Transverse colon (tissue), 4 donors: ENCODE results near the gene ZNF79. TPM values are rescaled to one million over a fixed set of nuclear protein-coding genes. Genes with fewer than 3 reads are reported as not detected.

Source experiments
- DNase-seq: peaks from one replicate; pipeline ENCODE4 v3.0.0-alpha.2; 2019
- H3K27ac ChIP-seq, 4 donors: fragments of 200-600 bp; sonication (generic); 2 replicates each; pipeline ENCODE4 v1.5.1; 2016 to 2018; ENCODE audit warnings: inconsistent platforms in 4 of 4
- H3K27me3 ChIP-seq: fragments of 200-600 bp; sonication (generic); 2 replicates; pipeline ENCODE4 v1.5.1; 2017; ENCODE audit warnings: inconsistent platforms
- H3K36me3 ChIP-seq, 4 donors: fragments of 200-600 bp; sonication (generic); 2 replicates each; pipeline ENCODE4 v1.5.1; 2017 to 2019; ENCODE audit warnings: inconsistent platforms in 4 of 4
- H3K4me1 ChIP-seq, 4 donors: fragments of 200-600 bp; sonication (generic); 2 replicates each; pipeline ENCODE4 v1.5.1; 2017 to 2020; ENCODE audit warnings: inconsistent platforms in 4 of 4
- H3K4me3 ChIP-seq, 4 donors: fragments of 200-600 bp; sonication (generic); 1 replicate in 1 of 4; 2 replicates in 3 of 4; pipeline versions ENCODE4 v1.5.1 to v1.6.1; 2017 to 2019; ENCODE audit warnings: inconsistent platforms in 4 of 4
- H3K9me3 ChIP-seq, 2 donors: fragments of 200-600 bp; sonication (generic); 2 replicates each; pipeline ENCODE4 v1.5.1; 2017 to 2019; ENCODE audit warnings: inconsistent platforms in 2 of 2
- CTCF ChIP-seq, 5 experiments: fragments of 200-600 bp in 3 of 5; fragments of 450-650 bp in 2 of 5; sonication (generic) in 3 of 5; IDR thresholded peaks; 1 replicate in 2 of 5; 2 replicates in 3 of 5; pipeline ENCODE4 v1.5.1; 2016 to 2017; ENCODE audit warnings: antibody characterized with exemption in 5 of 5, inconsistent platforms in 3 of 5, mild to moderate bottlenecking in 2 of 5, moderate library complexity in 1 of 5
- EP300 ChIP-seq: sonication (generic); formaldehyde crosslinking; IDR thresholded peaks from one replicate; pipeline ENCODE4 v1.6.1; 2017; ENCODE audit warnings: antibody characterized with exemption, low read depth
- POLR2A ChIP-seq: fragments of 450-650 bp; IDR thresholded peaks from one replicate; pipeline ENCODE4 v1.6.1; 2016; ENCODE audit warnings: antibody characterized with exemption, mild to moderate bottlenecking, moderate library complexity
- POLR2AphosphoS5 ChIP-seq, 3 donors: sonication (generic); formaldehyde crosslinking; IDR thresholded peaks; one replicate each; pipeline ENCODE4 v1.6.1; 2016; ENCODE audit warnings: antibody characterized with exemption in 3 of 3
- WGBS, 2 donors: methylation state at CpG; one replicate each; pipeline ENCODE4 v1.1.5; 2018; ENCODE audit warnings: low coverage in 1 of 2; 5-methylcytosine and 5-hydroxymethylcytosine counted together
- in situ Hi-C, 4 donors: fragments of 200-750 bp; cut with MboI; loops; one replicate each; pipeline versions ENCODE4 v1.15.0 to v1.15.1; 2017; ENCODE audit warnings: low sequenced_read_pairs in 3 of 4, low pct_ligation_motif_present in 1 of 4, low pct_unique_long_range_greater_than_20kb in 1 of 4
- intact Hi-C: fragments of 100-400 bp; cut with DNase I; formaldehyde crosslinking; loops from one replicate; pipeline ENCODE4 v1.15.1; 2023; ENCODE audit warnings: low total_unique reads
- total RNA-seq, 4 donors: library from RNA; depleted of rRNA; stranded (reverse); fragments of >200 nt; gene quantifications; one replicate each; pipeline ENCODE4 v1.1.0, GENCODE V29; 2016

The ZNF79 gene
- total RNA-seq, 4 donors from 2014 or later: 9.4 to 12.3 (median 11.3) TPM

- H3K36me3 ChIP-seq: no peaks in the 10 kb centered on the region
- H3K27ac ChIP-seq: no peak overlapping the region
- peaks cover 5 to 30% (median 17%) of the 10 kb centered on the region in 4 donors for H3K4me1 ChIP-seq
- no peak for DNase-seq
- intact Hi-C loops: loop anchor here (10.0 kb wide), 1 partner anchor 177 kb away; no protein-coding TSS in a partner anchor
- TF ChIP-seq POLR2AphosphoS5 (IDR thresholded peaks at IDR 0.05): no peak
- no peak for TF ChIP-seq POLR2A
- no peak for TF ChIP-seq EP300
- TF ChIP-seq CTCF (IDR thresholded peaks at IDR 0.05): no peak
- in situ Hi-C loops: no loop called here
- WGBS, 2 donors: 75 to 84% methylated on average over 4 to 5 of the region's 5 CpGs
- H3K9me3 ChIP-seq: no peaks in the 10 kb centered on the region
- no peak overlapping the region for H3K4me3 ChIP-seq
- no peaks in the 10 kb centered on the region for H3K27me3 ChIP-seq
These were observed 32.0 kb upstream of the ZNF79 start for GRCh38 chr9:127392166-127392565.

GRCh38 chr9:127392976-127393375, 31.2 kb upstream of the ZNF79 start:
- DNase-seq: no peak
- in situ Hi-C loops (no loop called here), intact Hi-C loops (loop anchor here (10.0 kb wide), 1 partner anchor 178 kb away; no protein-coding TSS in a partner anchor)

GRCh38 chr9:127393645-127394044, 30.5 kb upstream of the ZNF79 start:
- TF ChIP-seq CTCF (IDR thresholded peaks at IDR 0.05) (peak in 1 of 5 experiments; percentile 18), EP300 (no peak)
- H3K9me3 ChIP-seq: no peaks in the 10 kb centered on the region
- in situ Hi-C loops (no loop called here), intact Hi-C loops (loop anchor here (10.0 kb wide), 1 partner anchor 179 kb away; no protein-coding TSS in a partner anchor)
- H3K27ac ChIP-seq: no peak overlapping the region
- 32 to 48% methylated on average over 2 of the region's 2 CpGs for WGBS, 2 donors
- no peak for DNase-seq
- H3K4me3 ChIP-seq: no peak overlapping the region
- no peaks in the 10 kb centered on the region for H3K27me3 ChIP-seq
- peaks cover 5 to 27% (median 20%) of the 10 kb centered on the region in 4 donors for H3K4me1 ChIP-seq
- no peaks in the 10 kb centered on the region for H3K36me3 ChIP-seq

More at GRCh38 chr9:127392976-127393375, 31.2 kb upstream of the ZNF79 start:
- no peak overlapping the region for H3K27ac ChIP-seq
- 90 to 100% methylated on average over 3 to 5 of the region's 5 CpGs for WGBS, 2 donors
- H3K27me3 ChIP-seq: no peaks in the 10 kb centered on the region
- no peak overlapping the region for H3K4me3 ChIP-seq
- TF ChIP-seq POLR2A (no peak), CTCF (IDR thresholded peaks at IDR 0.05) (no peak), EP300 (no peak), POLR2AphosphoS5 (IDR thresholded peaks at IDR 0.05) (no peak)
- H3K36me3 ChIP-seq: no peaks in the 10 kb centered on the region
- no peaks in the 10 kb centered on the region for H3K9me3 ChIP-seq
- H3K4me1 ChIP-seq: peaks cover 3 to 27% (median 18%) of the 10 kb centered on the region in 4 donors

- Histone ChIP-seq H3K9me3 (no peaks in the 10 kb centered on the region), H3K27ac (peak overlapping the region in 1 of 4 donors; percentile 79), H3K4me1 (peaks cover 7 to 22% (median 12%) of the 10 kb centered on the region in 4 donors), H3K4me3 (peak overlapping the region in 1 of 4 donors; percentile 53), H3K27me3 (no peaks in the 10 kb centered on the region), H3K36me3 (no peaks in the 10 kb centered on the region)
- in situ Hi-C loops (no loop called here), intact Hi-C loops (loop anchor here (2.0 to 10.0 kb wide), 2 partner anchors 57 to 181 kb away; no protein-coding TSS in a partner anchor)
- TF ChIP-seq CTCF (IDR thresholded peaks at IDR 0.05) (no peak), EP300 (no peak), POLR2AphosphoS5 (IDR thresholded peaks at IDR 0.05) (no peak), POLR2A (no peak)
- no peak for DNase-seq
- whole genome bisulfite sequencing, 2 donors: 77 to 80% methylated on average over 1 to 7 of the region's 7 CpGs
These were observed 28.5 kb upstream of the ZNF79 start for GRCh38 chr9:127395497-127396252.
